Middle frontal gyrus (tissue), 1 donor: ENCODE measurements around the gene SEM1.
"Not testable (repeated sequence)": the region's sequence is repeated elsewhere in the genome, so short reads cannot be mapped to it uniquely, and the experiment has no call there.

Experiments
- DNase-seq: peaks from one replicate; pipeline ENCODE4 v3.0.0-alpha.2; 2015; ENCODE audit warnings: low spot score; ENCODE audit errors: extremely low spot score

SEM1 gene

DNA sequence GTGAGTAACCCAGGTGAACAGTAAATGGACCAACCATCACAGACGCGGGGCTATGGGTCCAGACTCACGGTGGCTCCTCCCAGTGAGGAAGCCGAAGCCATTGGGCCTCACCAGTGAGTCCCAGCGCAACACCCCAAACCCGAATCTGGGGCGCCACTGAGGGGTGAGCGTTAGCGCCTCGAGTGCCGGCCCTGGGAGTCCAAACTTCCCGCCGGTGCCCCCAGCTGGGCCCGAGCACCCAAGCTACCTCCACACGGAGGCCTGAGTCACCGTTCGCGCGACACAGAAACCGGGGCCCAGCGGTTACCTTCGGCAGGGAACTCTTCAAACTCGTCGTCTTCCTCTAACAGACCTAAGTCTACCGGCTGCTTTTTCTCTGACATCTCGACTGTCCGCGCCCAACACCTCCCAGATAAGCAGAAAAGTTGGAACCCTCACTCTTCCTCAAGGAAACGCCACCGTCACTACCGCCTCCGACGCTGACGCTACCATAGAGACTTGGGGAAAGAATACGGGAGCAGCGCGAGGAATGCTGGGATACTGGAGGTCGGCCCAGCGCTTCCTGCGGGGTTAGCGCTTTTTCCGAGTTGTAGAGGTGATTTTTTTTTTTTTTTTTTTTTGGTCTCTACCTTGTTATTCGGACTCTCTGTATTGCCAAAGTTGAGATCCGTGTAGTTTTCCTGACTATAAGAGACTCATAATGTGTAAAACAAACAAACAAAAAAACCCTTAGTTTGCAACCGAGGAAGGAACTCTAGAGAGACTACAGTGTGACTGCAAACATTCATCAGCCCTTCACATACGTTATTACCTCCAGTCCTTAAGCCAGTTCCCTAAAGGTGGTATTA is at the start of gene SEM1:
TSS of gene SEM1 (minus strand) at position 466 of the 848 bp plus-strand sequence. CDS start at position 383, 83 bp downstream.
- peak; percentile 87 for DNase-seq

DNA sequence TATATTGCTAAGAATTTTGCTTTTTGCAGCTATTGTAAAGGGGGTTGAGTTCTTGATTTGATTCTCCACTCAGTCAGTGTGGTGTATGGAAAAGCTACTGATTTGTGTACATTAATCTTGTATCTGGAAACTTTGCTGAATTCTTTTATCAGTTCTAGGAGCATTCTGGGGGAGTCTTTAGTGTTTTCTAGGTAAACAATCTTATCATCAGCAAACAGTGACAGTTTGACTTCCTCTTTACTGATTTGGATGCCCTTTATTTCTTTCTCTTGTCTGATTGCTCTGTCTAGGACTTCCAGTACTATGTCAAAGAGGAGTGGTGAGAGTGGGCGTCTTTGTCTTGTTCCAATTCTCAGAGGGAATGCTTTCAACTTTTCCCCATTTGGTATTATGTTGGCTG is 48.2 kb upstream of the SEM1 start:
- DNase-seq = not testable (repeated sequence)

DNA sequence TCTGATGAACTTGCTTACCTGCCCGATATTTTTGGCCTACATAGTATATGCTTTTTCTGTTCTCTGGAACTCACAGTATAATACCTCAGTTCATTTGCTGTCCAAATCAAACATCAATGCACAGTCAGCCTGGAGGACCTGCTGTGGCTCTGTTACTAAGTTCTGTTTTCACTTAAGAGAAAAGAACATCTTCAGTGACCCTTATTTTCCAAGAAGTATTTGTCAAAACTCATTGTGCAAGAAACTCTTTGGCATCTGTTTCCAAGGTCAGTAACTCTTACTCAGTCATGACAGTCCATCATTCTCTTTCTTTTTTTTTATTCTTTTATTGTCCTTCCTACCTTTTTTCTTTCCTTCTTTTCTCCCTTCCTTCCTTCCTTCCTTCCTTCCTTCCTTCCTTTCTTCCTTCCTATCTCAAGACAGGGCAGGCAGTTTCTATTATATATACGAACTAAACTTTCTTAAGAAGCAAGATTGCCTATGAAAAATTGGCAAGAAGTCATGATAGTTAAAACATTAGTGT is 37.8 kb upstream of the SEM1 start:
- no peak for DNase-seq

DNA sequence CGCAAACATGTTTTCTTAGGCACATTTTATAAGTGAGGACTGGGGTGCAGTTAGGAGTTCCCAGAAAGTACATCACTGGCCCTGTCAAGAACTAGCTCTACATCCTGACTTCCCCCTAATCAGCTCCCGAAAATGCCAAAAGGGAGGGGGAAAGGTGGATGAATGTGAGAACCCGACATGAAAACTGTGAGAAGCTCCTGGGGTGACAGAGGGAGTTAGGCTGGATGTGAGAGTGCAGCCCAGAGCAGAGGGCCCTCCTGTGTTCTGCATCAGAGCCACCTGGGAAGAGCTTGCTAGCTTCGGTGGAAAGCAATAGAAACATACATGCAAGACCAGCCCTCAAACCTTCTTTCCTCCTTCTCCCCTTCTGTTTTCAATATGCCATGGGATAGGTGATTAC is 30.5 kb upstream of the SEM1 start:
- no peak for DNase-seq

DNA sequence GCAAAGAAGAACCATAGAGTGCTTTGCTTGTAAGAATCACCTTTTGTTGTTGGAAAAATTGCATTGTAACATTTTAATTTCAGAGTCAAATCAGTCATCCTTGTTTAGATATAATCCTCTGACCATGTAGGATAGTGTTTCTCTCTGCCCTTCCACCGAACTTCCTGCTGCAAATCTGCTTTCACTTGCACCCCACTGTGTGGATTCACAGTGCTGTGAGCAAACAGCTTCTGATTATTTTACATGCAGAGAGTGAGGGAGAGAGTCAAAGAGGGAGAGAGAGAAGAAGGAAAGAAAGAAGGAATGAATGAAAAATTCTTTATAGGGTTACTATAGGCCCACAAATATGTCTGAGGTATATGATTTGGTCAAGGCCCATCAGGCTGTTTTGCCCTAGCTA is 30.0 kb upstream of the SEM1 start:
- no peak for DNase-seq

DNA sequence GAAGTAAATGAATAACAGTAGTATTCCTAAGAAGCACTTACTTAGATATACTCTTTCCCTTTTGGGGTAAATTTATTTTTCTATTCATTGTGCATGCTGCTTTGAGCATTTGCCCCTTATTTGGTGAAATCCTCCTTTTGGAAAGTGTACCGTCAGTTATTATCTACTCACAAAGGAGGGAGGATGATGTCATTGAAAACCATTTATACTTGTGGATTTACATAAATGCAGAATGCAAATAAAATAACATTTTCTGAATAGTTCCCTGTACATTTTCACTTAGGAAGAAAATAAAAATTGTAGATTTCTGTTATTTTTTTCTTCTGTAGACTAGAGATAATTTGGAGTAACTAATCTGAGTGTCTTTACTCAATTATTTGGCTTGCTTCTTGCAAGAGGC is 29.5 kb upstream of the SEM1 start:
- no peak for DNase-seq

DNA sequence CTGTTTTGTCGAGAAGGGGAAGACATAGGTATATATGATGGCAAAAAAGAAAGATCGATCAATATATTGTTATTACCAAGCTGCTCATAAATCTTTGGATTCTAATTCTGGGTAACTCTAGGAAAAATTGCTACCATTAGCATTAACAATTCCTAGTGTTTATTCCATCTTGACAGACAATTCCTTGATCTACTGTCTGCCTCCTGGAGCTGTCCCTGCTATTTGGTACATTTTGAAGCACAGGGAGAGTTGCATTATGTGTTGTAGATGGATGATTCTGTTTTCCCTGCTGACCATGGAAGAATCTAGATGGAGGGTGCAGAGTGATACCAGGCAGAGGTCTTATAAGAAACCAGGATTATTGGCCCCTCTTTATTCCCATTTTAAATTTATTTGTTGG is 29.1 kb upstream of the SEM1 start:
- DNase-seq = no peak

DNA sequence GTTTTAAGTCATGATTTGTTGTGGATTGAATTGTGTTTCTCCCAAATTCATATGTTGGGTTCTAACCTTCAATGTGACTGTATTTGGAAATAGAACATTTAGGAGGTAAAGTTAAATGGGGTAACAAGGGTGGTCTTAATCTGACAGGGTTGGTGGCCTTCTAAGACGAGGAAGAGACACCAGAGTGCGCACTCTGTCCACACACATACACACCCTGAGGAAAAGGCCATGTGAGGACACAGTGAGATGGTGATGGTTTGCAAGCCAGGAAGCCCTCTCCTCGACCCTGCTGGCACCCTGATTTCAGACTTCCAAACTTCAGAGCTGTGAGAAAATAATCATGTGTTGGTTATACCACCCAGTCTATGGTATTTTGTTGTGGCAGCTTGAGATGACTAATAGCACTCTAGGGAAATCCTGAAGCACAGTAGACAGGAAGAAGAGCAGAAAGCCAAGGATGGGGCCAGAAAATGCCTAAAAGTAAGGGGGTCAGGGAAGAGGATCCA is 28.0 kb upstream of the SEM1 start:
- no peak for DNase-seq

DNA sequence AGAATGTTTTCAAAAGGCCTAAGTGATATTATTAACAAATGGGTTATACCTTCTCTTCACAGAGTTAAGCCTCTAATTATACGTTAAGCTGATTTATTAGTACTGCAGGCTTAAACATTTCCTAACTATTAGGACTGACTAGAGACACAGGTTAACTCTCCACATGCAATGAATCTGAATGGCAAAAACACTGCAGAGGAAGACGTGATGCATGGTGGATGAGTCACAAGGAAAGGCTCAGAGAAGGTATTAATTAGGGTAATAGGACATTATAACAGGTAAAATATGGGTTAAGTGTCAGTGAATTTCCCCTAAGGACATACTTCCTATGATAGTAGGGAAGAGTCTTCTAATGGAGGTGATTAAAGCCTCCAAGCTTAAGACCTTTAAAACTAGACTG is 24.7 kb upstream of the SEM1 start:
- no peak for DNase-seq

DNA sequence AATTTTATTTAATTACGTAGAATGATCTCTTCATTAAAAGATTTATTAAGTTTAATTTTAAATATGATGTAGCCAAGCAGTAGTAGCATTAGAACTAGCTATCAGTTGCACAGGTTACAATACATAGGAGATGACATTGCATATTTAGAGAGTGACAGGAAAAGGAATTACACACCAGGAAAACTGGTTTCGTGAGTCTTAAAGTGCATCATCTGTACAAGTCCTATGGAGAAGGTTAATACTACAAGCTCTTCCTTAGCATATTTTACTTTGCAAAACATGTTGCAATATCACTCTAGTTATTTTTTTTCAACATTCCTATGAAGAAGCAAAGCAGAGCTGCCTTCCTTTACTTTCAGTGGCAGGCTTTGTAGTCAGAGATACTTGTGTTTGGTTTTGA is 20.2 kb upstream of the SEM1 start:
- DNase-seq = no peak

DNA sequence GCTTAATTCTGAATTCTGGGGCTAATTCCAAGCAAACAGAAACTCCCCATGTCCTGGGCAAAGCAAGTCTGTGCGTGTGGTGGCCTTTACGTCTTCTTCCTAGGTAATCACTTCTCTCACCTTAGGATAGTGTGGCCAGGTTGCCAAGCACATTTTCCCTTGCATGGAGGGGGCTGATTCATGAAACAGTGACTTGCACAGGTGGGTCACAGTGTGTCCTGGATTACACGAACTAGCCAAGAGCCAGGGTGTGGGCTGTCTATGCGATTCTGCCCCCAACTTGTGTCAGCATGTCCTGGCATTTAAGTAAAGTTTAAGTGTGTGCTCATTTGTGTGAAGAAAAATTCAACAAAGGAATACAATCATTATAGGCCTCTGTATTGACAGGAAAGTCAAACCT is 18.5 kb upstream of the SEM1 start:
- DNase-seq = no peak

DNA sequence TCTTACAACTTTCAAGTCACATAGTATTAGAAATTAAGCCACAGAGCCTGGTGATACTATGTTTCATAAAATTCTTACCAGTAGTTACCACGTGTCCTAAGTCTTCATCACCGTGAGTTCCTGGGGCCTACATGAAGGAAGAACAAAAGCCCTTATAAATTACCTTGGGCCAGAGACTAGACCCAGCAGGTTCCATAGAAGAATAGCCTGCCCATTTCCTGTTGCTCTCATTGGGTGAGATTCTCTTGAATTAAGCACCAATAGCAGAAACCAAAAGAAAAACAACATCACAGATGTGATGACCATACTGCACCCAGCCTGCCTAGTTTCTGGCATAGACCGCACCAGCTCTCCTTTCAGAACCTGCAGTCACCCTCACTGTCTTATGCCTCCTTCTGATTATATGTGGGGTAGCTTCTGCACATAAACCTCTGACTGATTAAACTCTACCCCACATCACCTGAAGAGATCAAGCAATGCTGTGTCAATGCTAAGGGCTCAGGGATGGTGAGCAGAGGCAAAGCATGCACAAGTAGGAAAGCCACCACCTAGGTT is 18.0 kb upstream of the SEM1 start:
- no peak for DNase-seq

DNA sequence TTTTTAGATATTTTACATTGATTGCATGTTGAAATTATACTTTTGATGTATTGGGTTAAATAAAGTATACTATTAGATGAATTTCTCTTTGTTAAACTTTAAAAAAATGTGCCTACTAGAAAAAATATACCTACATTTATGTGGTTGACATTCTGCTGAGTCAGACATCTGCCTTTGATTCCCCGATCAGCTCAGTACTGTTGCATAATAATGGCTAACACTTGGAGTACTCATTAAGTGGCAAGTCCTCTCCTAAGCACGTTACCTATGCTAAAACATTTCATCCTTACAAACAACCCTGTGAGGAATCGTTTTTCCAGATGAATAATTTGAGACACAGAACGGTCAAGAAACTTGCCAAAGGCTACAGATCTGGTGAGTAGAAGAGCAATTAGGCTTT is 14.0 kb upstream of the SEM1 start:
- no peak for DNase-seq

DNA sequence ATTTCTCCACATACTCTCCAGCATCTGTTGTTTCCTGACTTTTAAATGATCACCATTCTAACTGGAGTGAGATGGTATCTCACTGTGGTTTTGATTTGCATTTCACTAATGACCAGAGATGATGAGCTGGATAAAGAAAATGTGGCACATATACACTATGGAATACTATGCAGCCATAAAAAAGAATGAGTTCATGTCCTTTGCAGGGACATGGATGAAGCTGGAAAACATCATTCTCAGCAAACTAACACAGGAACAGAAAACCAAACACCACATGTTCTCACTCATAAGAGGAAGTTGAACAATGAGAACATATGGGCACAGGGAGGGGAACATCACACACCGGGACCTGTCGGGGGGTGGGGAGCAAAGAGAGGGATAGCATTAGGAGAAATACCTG is 13.3 kb upstream of the SEM1 start:
- DNase-seq = not testable (repeated sequence)

DNA sequence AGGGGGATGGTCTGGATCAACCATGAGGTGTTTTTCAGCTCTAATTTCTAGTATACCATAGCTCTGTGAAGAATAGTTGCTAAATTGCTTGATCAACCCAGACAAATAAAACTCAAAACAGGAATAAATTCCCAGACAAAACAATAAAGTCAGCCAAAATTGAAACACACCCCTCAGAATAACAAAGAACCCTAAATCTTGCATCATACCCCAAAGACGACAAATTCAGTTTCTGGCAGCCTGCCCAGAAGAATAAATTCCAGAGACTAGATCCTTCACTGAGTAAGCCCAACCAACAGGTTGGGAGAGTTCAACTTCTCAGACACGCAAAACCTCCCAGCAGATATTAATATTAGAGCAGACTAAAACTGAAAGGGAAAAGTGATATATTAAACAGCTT is 11.2 kb upstream of the SEM1 start:
- no peak for DNase-seq

DNA sequence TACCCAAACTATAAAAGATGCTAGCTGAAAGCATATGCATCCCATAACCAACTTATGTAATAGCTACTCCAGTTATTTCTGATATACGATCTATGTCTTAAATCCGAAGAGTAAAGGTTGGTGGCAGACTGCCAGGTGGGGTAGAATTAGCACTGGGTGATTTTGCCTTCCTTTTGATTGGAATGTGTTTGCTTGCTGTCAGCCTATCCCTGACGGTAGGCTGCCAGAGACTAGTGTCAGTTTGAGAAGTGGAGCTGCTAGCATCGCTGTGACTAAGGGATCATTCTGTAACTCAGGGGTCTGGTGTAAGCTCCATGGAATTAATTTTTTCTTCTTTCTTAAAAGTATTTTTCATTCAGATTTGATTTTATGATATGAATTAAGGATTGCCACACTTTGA is 9.5 kb upstream of the SEM1 start:
- no peak for DNase-seq

DNA sequence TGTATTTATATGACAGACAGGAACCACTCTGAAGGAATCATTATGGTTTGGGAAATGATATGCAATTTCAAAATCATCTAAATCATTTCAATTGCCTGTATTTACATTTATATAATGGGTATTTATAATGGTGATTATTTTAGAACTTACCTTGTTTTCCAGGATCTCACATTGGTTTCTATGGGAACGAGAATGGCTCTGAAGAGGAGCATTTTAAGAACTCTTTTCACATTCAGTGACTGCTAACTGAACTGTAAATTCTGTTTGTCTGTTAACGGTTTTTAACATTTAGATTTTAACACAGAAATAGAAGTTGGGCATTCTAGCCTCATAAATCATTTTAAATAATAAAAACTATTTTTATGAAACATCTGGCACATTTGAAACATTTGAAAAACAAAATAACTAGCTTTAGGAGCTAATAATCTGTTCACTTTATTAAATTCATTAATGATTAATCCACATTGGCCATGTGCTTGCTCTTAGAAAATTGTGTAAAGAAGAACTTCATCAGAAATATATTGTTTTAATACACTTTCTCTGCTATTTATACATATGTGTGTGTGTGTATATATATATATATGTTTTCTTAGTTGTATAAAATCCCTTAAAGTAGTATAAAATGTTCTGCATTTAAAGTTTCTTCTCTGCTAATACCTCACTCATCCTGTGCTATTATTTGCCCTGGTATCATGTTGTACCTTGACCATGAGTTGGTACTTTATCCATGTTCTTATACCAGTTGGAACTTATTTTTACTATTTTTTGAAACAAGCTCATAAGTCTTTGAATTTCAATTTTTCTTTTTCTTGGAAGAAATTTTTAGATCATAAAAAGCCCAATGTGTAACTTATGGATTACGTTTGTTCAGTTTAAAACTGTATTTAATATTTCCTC is 8.7 kb upstream of the SEM1 start:
- DNase-seq = no peak

DNA sequence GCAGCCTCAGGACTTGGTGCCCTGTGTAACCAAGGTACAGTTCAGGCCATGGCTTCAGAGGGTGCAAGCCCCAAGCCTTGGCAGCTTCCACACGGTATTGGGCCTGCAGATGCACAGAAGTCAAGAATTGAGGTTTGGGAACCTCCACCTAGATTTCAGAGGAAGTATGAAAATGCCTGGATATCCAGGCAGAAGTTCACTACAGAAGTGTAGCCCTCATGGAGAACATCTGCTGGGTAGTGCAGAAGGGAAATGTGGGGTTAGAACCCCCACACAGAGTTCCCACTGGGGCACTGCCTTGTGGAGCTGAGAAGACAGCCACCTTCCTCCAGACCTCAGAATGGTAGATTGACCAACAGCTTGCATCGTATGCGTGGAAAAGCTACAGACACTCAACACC is 3.4 kb upstream of the SEM1 start:
- DNase-seq = no peak

DNA sequence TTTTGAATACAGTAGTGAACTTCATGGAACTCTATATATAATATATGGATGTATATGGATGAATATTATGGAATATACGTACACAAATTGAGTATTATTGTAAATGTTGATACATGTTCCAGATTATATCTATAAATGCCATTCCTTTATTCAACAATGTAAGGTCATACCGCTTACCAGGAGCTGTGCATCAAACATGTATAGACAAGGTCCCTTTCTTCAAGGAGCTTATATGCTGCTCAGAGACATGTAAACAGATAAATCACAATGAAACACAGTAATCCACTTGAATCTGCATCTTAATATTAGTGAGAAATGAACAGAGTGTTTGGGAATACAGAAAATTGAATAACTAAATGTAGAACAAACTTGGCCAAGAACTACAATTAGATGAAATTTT is 898 bp upstream of the SEM1 start:
- DNase-seq = no peak

DNA sequence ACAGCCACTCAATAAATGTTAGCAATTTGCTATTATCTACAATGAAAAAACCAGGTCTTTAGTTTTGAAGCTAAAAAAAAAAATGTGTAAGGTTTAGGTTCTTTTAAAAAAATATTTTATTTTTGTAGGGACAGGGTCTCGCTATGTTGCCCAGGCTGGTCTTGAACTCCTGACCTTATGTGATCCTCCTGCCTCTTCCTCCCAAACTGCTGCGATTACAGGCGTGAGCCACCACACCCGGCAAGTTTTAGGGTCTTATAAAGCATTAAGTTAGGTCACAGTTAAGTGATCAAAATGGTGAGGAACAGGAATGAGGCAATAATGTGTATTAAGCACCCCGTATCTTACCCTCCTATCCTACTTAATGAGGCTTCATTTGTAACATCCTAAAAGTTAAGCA is 774 bp downstream of the SEM1 start:
- DNase-seq = no peak

DNA sequence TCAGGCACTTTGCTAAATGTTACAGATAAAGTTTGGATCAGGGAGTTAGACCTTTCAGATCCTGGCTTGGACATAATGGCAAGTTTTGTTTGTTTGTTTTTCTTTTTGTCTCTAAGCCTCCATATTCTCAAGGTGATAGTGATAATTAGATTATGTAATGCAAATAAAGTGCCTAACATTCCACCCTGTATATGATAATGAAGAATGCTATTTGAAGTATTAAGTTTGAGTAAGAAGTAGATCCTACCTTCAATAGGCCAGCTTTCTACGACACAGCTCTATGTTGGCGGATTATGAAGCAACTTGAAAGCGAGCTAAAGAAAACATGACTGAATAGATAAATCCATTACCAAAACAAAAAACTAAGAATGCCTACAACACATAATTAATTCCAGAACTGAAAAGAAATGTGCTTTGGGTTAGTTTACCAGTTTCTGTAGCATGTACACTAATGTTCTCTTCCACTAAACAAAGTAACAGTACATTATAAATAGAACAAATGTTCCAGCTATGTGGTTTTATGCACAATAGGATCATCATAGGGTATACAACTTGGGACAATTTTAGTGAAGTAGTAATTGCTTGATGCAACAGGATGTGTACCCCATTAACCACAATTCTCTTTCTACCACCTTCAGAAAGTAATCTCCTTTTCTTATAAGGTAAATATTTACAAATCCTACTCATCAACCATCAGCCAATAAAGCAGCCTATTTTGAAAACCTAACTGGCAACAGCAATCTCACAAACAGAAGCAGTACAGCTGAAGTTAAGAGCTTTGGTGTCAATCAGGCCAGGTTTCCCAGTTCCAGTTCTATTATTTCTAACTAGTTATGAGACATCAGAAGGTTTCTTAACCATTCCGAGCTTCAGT is 1.5 kb downstream of the SEM1 start:
- DNase-seq = no peak
